22Rv1 (cell line): ENCODE results near the gene WDR81.

Experiments used
- ZFX ChIP-seq: fragments of 450-650 bp; IDR thresholded peaks from 2 replicates; pipeline ENCODE4 v1.6.1; 2017; ENCODE audit warnings: antibody characterized with exemption, borderline replicate concordance
- TF ChIP-seq, protein P1 (sequence below): fragments of 450-650 bp; IDR thresholded peaks from 2 replicates; pipeline ENCODE4 v1.5.1; 2017; ENCODE audit warnings: mild to moderate bottlenecking

DNA sequence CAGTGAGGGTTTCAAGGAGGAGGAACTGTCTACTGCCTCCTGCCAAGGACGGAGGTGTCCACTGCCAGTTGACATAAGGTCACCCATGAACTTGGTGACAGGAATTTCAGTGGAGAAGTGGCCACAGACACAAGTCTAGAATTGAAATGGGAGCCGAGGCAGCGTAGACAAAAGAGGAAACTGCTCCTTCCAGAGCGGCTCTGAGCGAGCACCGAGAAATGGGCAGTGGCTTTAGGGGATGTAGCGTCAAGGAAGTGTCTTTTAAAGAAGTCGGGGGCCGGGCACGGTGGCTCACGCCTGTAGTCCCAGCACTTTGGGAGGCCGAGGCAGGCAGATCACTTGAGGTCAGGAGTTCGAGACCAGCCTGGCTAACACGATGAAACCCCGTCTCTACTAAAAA lies 34.3 kb downstream of the WDR81 start:
- TF ChIP-seq, protein P1, sequence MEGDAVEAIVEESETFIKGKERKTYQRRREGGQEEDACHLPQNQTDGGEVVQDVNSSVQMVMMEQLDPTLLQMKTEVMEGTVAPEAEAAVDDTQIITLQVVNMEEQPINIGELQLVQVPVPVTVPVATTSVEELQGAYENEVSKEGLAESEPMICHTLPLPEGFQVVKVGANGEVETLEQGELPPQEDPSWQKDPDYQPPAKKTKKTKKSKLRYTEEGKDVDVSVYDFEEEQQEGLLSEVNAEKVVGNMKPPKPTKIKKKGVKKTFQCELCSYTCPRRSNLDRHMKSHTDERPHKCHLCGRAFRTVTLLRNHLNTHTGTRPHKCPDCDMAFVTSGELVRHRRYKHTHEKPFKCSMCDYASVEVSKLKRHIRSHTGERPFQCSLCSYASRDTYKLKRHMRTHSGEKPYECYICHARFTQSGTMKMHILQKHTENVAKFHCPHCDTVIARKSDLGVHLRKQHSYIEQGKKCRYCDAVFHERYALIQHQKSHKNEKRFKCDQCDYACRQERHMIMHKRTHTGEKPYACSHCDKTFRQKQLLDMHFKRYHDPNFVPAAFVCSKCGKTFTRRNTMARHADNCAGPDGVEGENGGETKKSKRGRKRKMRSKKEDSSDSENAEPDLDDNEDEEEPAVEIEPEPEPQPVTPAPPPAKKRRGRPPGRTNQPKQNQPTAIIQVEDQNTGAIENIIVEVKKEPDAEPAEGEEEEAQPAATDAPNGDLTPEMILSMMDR = no peak
- TF ChIP-seq ZFX = no peak
